LNCaP clone FGC (cell line): Measurements from ENCODE around the gene ARHGAP29.

Experiments
- DNase-seq: peaks from one replicate; pipeline ENCODE4 v3.0.0-alpha.2; 2011; ENCODE audit warnings: low read depth
- H3K4me3 ChIP-seq: 2 replicates; pipeline ENCODE4 v1.5.1; 2011; ENCODE audit warnings: mild to moderate bottlenecking, low read depth, low read length, control low read depth
- CTCF ChIP-seq: IDR thresholded peaks from 2 replicates; pipeline ENCODE4 v1.5.1; 2012; ENCODE audit warnings: mild to moderate bottlenecking; ENCODE audit not compliant: control insufficient read depth, insufficient read depth; ENCODE audit errors: extremely low read depth

Gene ARHGAP29, protein sequence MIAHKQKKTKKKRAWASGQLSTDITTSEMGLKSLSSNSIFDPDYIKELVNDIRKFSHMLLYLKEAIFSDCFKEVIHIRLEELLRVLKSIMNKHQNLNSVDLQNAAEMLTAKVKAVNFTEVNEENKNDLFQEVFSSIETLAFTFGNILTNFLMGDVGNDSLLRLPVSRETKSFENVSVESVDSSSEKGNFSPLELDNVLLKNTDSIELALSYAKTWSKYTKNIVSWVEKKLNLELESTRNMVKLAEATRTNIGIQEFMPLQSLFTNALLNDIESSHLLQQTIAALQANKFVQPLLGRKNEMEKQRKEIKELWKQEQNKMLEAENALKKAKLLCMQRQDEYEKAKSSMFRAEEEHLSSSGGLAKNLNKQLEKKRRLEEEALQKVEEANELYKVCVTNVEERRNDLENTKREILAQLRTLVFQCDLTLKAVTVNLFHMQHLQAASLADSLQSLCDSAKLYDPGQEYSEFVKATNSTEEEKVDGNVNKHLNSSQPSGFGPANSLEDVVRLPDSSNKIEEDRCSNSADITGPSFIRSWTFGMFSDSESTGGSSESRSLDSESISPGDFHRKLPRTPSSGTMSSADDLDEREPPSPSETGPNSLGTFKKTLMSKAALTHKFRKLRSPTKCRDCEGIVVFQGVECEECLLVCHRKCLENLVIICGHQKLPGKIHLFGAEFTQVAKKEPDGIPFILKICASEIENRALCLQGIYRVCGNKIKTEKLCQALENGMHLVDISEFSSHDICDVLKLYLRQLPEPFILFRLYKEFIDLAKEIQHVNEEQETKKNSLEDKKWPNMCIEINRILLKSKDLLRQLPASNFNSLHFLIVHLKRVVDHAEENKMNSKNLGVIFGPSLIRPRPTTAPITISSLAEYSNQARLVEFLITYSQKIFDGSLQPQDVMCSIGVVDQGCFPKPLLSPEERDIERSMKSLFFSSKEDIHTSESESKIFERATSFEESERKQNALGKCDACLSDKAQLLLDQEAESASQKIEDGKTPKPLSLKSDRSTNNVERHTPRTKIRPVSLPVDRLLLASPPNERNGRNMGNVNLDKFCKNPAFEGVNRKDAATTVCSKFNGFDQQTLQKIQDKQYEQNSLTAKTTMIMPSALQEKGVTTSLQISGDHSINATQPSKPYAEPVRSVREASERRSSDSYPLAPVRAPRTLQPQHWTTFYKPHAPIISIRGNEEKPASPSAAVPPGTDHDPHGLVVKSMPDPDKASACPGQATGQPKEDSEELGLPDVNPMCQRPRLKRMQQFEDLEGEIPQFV

GRCh38 chr1:94237291-94238226 lies at the start of gene ARHGAP29:
TSS of gene ARHGAP29 (minus strand) at chr1:94237584. CDS start at chr1:94231611, 5,973 bp downstream.
- peak within 1 kb of the TSS; percentile 88 for H3K4me3 ChIP-seq
- no peak for DNase-seq
- no peak for TF ChIP-seq CTCF

DNA sequence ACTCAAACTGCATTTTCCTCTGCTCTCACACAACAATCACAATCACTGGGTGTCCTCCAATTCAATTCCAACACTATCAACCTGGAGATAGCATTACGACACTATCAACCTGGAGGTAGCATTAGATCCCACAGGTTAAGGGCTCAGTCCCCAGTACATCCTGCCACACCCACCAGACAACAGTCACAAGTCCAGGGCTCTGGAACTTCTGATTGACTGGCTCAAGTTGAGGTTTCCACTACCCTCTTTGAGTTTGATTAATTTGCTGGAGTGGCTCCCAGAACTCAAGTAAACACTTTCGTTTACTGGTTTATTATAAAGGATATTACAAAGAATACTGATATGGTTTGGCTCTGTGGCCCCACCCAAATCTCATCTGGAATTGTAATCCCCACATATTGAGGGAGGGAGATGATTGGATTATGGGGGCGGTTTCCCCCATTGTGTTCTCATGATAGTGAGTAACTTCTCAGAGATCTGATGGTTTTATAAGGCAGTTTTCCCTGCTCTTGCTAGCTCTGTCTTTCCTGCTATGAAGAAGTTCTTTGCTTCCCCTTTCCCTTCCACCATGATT lies 49.6 kb upstream of the ARHGAP29 start:
- TF ChIP-seq CTCF: no peak
- H3K4me3 ChIP-seq: no peak overlapping the region
- no peak for DNase-seq

GRCh38 chr1:94285031-94285654 lies 47.8 kb upstream of the ARHGAP29 start:
- H3K4me3 ChIP-seq: no peak overlapping the region
- no peak for TF ChIP-seq CTCF
- no peak for DNase-seq

- no peak for DNase-seq
- TF ChIP-seq CTCF: no peak
Observed at GRCh38 chr1:94284476-94284875, 47.1 kb upstream of the ARHGAP29 start.

DNA sequence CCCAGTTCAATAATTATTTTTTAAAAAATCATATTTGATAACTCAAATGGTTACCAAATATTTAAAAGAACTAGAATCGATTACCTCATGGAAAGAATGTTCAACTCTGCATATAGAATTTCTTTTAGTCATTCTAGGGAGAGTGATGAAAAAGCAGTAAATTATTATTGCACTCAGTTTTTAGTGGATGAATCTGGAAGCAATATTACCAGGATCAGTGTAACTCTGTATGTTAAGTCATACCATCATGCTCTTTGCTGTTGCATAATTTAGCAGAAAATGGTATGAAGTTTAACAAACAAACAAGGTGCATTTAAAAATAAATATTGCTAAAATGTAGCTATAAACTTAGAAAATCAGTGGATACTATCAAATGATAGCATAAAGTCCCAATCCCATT lies 46.1 kb upstream of the ARHGAP29 start:
- H3K4me3 ChIP-seq: no peak overlapping the region
- no peak for DNase-seq
- no peak for TF ChIP-seq CTCF

More at GRCh38 chr1:94284476-94284875, 47.1 kb upstream of the ARHGAP29 start:
- no peak overlapping the region for H3K4me3 ChIP-seq
